HepG2 (cell line): ENCODE data around the gene OSGEPL1. TPM values are rescaled to one million over a fixed set of nuclear protein-coding genes. Genes with fewer than 3 reads are reported as not detected.

ENCODE experiments used
- ARHGAP35 ChIP-seq: sonication (generic); formaldehyde crosslinking; IDR thresholded peaks from 2 replicates; pipeline ENCODE4 v1.9.0; 2022; ENCODE audit warnings: mild to moderate bottlenecking, inconsistent platforms, moderate library complexity, missing genetic modification reagents, borderline replicate concordance
- ARNTL ChIP-seq: sonication (generic); formaldehyde crosslinking; IDR thresholded peaks from 2 replicates; pipeline ENCODE4 v1.4.0; 2020; ENCODE audit warnings: mild to moderate bottlenecking, missing genetic modification reagents
- ATAD3A ChIP-seq: sonication (generic); formaldehyde crosslinking; IDR thresholded peaks from 2 replicates; pipeline ENCODE4 v1.4.0; 2020; ENCODE audit warnings: missing genetic modification reagents
- HES4 ChIP-seq: sonication (generic); formaldehyde crosslinking; IDR thresholded peaks from 2 replicates; pipeline ENCODE4 v1.9.0; 2021; ENCODE audit warnings: mild to moderate bottlenecking, missing genetic modification reagents, borderline replicate concordance
- HNRNPK ChIP-seq: fragments of 200-400 bp; formaldehyde crosslinking; IDR thresholded peaks from 2 replicates; pipeline ENCODE4 v1.6.1; 2018; ENCODE audit warnings: low read length, low read depth, moderate library complexity, mild to moderate bottlenecking; ENCODE audit not compliant: poor library complexity, severe bottlenecking
- HNRNPUL1 ChIP-seq: fragments of 200-400 bp; formaldehyde crosslinking; IDR thresholded peaks from 2 replicates; pipeline ENCODE4 v1.6.1; 2017; ENCODE audit warnings: low read depth, mild to moderate bottlenecking, low read length, moderate library complexity
- MBD4 ChIP-seq: IDR thresholded peaks from 2 replicates; pipeline ENCODE4 v1.6.1; 2012; ENCODE audit warnings: low read length, inconsistent platforms, borderline replicate concordance
- MED1 ChIP-seq: sonication (generic); formaldehyde crosslinking; IDR thresholded peaks from 2 replicates; pipeline ENCODE4 v1.4.0; 2020; ENCODE audit warnings: missing genetic modification reagents
- MEF2D ChIP-seq: sonication (generic); formaldehyde crosslinking; IDR thresholded peaks from 2 replicates; pipeline ENCODE4 v1.5.1; 2020; ENCODE audit warnings: mild to moderate bottlenecking, missing genetic modification reagents
- MIER2 ChIP-seq: IDR thresholded peaks from 2 replicates; pipeline ENCODE4 v1.6.1; 2016; ENCODE audit warnings: missing biosample characterization, missing genetic modification reagents
- NFYB ChIP-seq: sonication (generic); formaldehyde crosslinking; IDR thresholded peaks from 2 replicates; pipeline ENCODE4 v1.4.0; 2020; ENCODE audit warnings: missing genetic modification reagents
- RBM22 ChIP-seq: fragments of 200-400 bp; formaldehyde crosslinking; optimal IDR thresholded peaks from 2 replicates; pipeline ENCODE3; 2017; ENCODE audit warnings: mild to moderate bottlenecking, low read length, moderate library complexity
- RFX1 ChIP-seq: fragments of 450-650 bp; IDR thresholded peaks from 2 replicates; pipeline ENCODE4 v1.6.1; 2017
- SNAI1 ChIP-seq: sonication (generic); formaldehyde crosslinking; IDR thresholded peaks from 2 replicates; pipeline ENCODE4 v1.5.0; 2020; ENCODE audit warnings: mild to moderate bottlenecking, missing genetic modification reagents, borderline replicate concordance
- SOX6 ChIP-seq, 2 experiments: fragments of 450-650 bp in 1 of 2; sonication (generic) in 1 of 2; formaldehyde crosslinking in 1 of 2; IDR thresholded peaks; 2 replicates each; pipeline versions ENCODE4 v1.4.0 to v1.6.1; 2017 to 2020; ENCODE audit warnings: antibody characterized with exemption in 1 of 2, mild to moderate bottlenecking in 1 of 2, missing genetic modification reagents in 1 of 2
- YEATS2 ChIP-seq: sonication (generic); formaldehyde crosslinking; IDR thresholded peaks from 2 replicates; pipeline ENCODE4 v1.4.0; 2020; ENCODE audit warnings: missing genetic modification reagents, borderline replicate concordance
- ZFP62 ChIP-seq: sonication (generic); formaldehyde crosslinking; IDR thresholded peaks from 2 replicates; pipeline ENCODE4 v1.4.0; 2020; ENCODE audit warnings: missing genetic modification reagents
- ZFP90 ChIP-seq: sonication (generic); formaldehyde crosslinking; IDR thresholded peaks from 2 replicates; pipeline ENCODE4 v1.8.0; 2022; ENCODE audit warnings: missing genetic modification reagents, mild to moderate bottlenecking, inconsistent platforms, borderline replicate concordance
- ZNF12 ChIP-seq: sonication (generic); formaldehyde crosslinking; IDR thresholded peaks from 2 replicates; pipeline ENCODE4 v1.5.0; 2020; ENCODE audit warnings: missing genetic modification reagents
- ZNF263 ChIP-seq: sonication (generic); formaldehyde crosslinking; IDR thresholded peaks from 2 replicates; pipeline ENCODE4 v1.4.0; 2020; ENCODE audit warnings: missing genetic modification reagents
- ZSCAN29 ChIP-seq: sonication (generic); formaldehyde crosslinking; conservative IDR thresholded peaks from 2 replicates; pipeline ENCODE4 v1.4.0; 2020; ENCODE audit warnings: mild to moderate bottlenecking, missing genetic modification reagents
- polyA plus RNA-seq, 8 experiments: library from polyadenylated mRNA; depleted of rRNA in 3 of 8; stranded (reverse) in 7 of 8; unstranded in 1 of 8; fragments of >200 nt; fragmentation: Illumina TruSeq in 4 of 8; extraction: Trizol in 4 of 8; gene quantifications; 2 replicates each; pipeline versions ENCODE4 v1.2.1 to v1.2.3, GENCODE V29; 2011 to 2016; ENCODE audit warnings: low read depth in 4 of 8, missing spikeins in 1 of 8, mixed read lengths in 1 of 8; ENCODE audit not compliant: insufficient read depth in 1 of 8
- total RNA-seq, 5 experiments: library from RNA; depleted of rRNA; stranded (reverse); fragments of >200 nt; fragmentation: Illumina TruSeq; extraction: Trizol; gene quantifications; 2 replicates each; pipeline ENCODE4 v1.2.3, GENCODE V29; 2016; ENCODE audit warnings: low read depth in 1 of 5
- TF ChIP-seq, protein P1 (sequence below): sonication (generic); formaldehyde crosslinking; IDR thresholded peaks from 2 replicates; pipeline ENCODE4 v1.5.0; 2020; ENCODE audit warnings: missing genetic modification reagents
- TF ChIP-seq, protein P2 (sequence below): conservative IDR thresholded peaks from 2 replicates; pipeline ENCODE4 v1.6.1; 2018; ENCODE audit warnings: missing genetic modification reagents
- TF ChIP-seq, protein P3 (sequence below): sonication (generic); formaldehyde crosslinking; IDR thresholded peaks from 2 replicates; pipeline ENCODE4 v1.5.0; 2020; ENCODE audit warnings: missing genetic modification reagents, mild to moderate bottlenecking, borderline replicate concordance
- TF ChIP-seq, protein P4 (sequence below): sonication (generic); formaldehyde crosslinking; IDR thresholded peaks from 2 replicates; pipeline ENCODE4 v1.9.0; 2021; ENCODE audit warnings: missing genetic modification reagents, mild to moderate bottlenecking, borderline replicate concordance

OSGEPL1 gene
- total and polyA plus RNA-seq, 2 of the 13 experiments (the other 11 are each of a cell fraction or from before 2014, with no cell fraction given), result 10.2 to 10.8 TPM

DNA sequence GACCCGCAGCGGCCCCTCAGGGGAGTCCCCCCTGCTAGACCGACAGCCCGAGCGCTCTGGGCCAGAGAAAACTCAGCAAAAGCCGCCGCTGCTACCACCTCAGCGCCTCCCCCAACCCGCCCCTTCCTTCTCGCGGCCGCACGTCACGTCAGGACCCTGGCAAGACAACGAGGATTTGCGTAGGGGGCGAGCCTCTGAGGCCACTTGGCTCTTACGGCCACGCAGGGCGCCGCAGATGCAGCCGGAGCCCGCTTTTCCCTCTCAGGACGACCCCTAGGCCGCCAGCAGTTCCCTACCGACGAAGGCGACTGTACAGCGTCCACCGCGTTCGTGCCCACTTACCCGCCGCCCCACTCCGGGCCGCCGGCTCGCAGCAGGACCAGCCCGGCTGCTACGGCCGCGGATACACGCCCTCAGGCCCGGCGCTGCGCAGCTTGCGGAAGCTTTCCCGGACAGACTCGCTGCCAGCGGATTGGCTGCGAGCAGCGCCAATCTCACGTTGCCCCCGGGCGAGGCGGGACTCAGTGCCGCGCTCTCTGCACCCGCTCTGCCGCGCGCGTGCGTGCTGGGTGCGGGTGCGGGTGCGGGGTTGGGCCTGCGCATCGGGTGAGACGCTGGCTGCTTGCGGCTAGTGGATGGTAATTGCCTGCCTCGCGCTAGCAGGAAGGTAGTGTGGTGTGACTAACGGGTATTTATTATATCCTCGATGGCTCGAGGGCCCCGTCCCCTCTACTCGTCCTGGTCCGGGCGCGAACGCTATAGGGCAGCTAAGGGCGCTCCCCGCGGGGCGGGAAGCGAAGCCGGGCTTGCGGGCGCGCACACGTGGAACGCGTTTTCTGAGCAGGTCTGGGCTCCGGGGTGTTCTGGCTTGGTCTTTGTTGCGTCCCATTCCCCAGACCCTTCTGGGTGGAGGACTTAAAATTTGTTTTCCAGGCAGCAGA is 21.6 kb upstream of the OSGEPL1 start, which contains the start of the genes ORMDL1 and PMS1 (continued):
- TF ChIP-seq ZFP62 (CRISPR knock-in tag), result 0 out of 2 replicates have a peak, but pooled peaks have one; percentile 52
- peak; percentile 44; the same call in 1 of the 2 replicates for TF ChIP-seq HES4
- TF ChIP-seq MEF2D, result peak; percentile 93
- peak; percentile 95 for TF ChIP-seq ZFP90 (CRISPR knock-in tag)
- TF ChIP-seq MBD4, result no peak
- TF ChIP-seq ZNF263 (CRISPR knock-in tag), result peak; percentile 61; the same call in 1 of the 2 replicates
- TF ChIP-seq NFYB (CRISPR knock-in tag), result peak; percentile 100
- peak; percentile 92 for TF ChIP-seq ZSCAN29 (CRISPR knock-in tag)
- no peak for TF ChIP-seq SOX6 (IDR thresholded peaks at IDR 0.05)
- peak; percentile 87 for TF ChIP-seq SOX6 (CRISPR knock-in tag; IDR thresholded peaks at IDR 0.05)
- TF ChIP-seq MED1 (CRISPR knock-in tag), result peak; percentile 83; the same call in 1 of the 2 replicates
- TF ChIP-seq, protein P1, sequence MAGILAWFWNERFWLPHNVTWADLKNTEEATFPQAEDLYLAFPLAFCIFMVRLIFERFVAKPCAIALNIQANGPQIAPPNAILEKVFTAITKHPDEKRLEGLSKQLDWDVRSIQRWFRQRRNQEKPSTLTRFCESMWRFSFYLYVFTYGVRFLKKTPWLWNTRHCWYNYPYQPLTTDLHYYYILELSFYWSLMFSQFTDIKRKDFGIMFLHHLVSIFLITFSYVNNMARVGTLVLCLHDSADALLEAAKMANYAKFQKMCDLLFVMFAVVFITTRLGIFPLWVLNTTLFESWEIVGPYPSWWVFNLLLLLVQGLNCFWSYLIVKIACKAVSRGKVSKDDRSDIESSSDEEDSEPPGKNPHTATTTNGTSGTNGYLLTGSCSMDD (CRISPR knock-in tag), result no peak
- TF ChIP-seq HNRNPK, result peak; percentile 80
- peak; percentile 85 for TF ChIP-seq ARNTL
- TF ChIP-seq RFX1, result no peak; the same call in 1 of the 2 replicates
- TF ChIP-seq, protein P2, sequence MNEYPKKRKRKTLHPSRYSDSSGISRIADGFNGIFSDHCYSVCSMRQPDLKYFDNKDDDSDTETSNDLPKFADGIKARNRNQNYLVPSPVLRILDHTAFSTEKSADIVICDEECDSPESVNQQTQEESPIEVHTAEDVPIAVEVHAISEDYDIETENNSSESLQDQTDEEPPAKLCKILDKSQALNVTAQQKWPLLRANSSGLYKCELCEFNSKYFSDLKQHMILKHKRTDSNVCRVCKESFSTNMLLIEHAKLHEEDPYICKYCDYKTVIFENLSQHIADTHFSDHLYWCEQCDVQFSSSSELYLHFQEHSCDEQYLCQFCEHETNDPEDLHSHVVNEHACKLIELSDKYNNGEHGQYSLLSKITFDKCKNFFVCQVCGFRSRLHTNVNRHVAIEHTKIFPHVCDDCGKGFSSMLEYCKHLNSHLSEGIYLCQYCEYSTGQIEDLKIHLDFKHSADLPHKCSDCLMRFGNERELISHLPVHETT (CRISPR knock-in tag), result peak; percentile 60
- TF ChIP-seq ARHGAP35, result peak; percentile 79; the same call in 1 of the 2 replicates
- TF ChIP-seq, protein P3, sequence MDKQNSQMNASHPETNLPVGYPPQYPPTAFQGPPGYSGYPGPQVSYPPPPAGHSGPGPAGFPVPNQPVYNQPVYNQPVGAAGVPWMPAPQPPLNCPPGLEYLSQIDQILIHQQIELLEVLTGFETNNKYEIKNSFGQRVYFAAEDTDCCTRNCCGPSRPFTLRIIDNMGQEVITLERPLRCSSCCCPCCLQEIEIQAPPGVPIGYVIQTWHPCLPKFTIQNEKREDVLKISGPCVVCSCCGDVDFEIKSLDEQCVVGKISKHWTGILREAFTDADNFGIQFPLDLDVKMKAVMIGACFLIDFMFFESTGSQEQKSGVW (CRISPR knock-in tag), result peak; percentile 94; the same call in 1 of the 2 replicates
- TF ChIP-seq SNAI1 (CRISPR knock-in tag), result peak; percentile 92; the same call in 1 of the 2 replicates
- TF ChIP-seq, protein P4, sequence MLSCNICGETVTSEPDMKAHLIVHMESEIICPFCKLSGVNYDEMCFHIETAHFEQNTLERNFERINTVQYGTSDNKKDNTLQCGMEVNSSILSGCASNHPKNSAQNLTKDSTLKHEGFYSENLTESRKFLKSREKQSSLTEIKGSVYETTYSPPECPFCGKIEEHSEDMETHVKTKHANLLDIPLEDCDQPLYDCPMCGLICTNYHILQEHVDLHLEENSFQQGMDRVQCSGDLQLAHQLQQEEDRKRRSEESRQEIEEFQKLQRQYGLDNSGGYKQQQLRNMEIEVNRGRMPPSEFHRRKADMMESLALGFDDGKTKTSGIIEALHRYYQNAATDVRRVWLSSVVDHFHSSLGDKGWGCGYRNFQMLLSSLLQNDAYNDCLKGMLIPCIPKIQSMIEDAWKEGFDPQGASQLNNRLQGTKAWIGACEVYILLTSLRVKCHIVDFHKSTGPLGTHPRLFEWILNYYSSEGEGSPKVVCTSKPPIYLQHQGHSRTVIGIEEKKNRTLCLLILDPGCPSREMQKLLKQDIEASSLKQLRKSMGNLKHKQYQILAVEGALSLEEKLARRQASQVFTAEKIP, result no peak
- peak; percentile 80 for TF ChIP-seq HNRNPUL1
- no peak for TF ChIP-seq ATAD3A (CRISPR knock-in tag)
- 0 out of 2 replicates have a peak, but pooled peaks have one; percentile 32 for TF ChIP-seq MIER2
- TF ChIP-seq RBM22, result peak; percentile 30
- 0 out of 2 replicates have a peak, but pooled peaks have one; percentile 18 for TF ChIP-seq ZNF12 (CRISPR knock-in tag)
- TF ChIP-seq YEATS2 (CRISPR knock-in tag), result peak; percentile 90
